Measurements from ENCODE around the gene PARD3. TPM values are rescaled to one million over a fixed set of nuclear protein-coding genes. Genes with fewer than 3 reads are reported as not detected.
"Not testable (repeated sequence)": the region's sequence is repeated elsewhere in the genome, so short reads cannot be mapped to it uniquely, and the experiment has no call there.

The PARD3 gene
- total RNA-seq, 1 donor from 2014 or later, result 25.3 TPM

DNA sequence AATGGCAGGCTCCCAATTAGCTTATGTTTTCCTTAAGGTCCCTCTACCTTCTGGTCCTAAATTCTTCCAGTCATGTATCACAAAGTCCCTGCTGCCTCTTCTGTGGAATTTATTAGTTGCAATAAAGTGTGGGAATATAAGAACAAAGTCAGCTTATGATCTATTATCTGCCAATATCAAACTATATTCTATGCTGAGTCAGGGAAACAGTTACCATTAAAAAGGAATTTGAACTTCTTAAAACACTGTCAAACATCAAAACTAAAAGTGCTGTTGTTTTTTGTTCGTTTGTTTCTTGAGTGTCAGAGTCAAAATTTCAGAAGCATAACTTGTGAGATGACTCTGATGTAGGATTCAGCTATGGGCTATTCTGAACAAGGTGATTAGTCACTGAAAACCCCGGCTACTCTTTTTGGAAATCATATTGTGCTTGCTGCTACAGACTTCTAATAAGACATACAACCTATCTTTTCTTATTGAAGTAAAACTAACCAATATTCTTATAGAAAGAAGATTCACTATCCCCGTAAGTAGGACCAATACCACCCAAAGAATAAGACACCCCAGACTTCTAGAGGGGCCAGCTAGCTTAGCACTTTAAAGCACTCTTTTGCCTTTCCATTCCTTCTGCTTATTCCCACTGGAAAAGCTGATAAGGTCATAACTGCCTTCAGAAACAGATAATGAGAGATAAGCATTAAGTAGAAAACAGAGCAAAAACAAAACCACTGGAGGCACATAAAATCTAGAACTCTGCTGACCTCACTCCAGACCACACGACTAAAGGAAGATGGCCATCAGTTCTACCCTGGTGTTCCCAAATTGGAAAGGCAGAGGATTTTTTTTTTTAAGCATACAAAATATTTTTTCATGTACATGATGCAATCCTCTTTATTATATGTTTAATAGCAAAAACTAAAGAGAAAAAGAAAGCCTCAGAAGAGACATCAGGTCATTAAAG, 370.6 kb downstream of the PARD3 start:
- ATAC-seq (no peak), DNase-seq (no peak)
- intact Hi-C loops (cut with micrococcal nuclease), result no loop called here

DNA sequence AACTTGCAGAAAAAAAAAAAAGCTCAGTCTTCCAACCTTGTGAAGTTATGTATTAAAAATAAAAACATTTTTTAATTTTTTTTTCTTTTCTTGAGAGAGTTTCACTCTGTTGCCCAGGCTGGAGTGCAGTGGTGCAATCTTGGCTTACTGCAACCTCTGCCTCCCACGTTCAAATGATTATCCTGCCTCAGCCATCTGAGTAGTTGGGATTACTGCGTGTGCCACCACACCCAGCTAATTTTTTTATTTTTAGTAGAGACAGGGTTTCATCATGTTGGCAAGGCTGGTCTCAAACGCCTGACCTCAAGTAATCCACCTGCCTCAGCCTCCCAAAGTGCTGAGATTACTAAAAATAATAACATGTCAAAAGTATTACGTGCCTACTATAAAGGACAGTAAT, 375.7 kb downstream of the PARD3 start:
- ATAC-seq, result peak; percentile 72
- intact Hi-C loops (cut with micrococcal nuclease); DNase-seq: not testable (repeated sequence)

DNA sequence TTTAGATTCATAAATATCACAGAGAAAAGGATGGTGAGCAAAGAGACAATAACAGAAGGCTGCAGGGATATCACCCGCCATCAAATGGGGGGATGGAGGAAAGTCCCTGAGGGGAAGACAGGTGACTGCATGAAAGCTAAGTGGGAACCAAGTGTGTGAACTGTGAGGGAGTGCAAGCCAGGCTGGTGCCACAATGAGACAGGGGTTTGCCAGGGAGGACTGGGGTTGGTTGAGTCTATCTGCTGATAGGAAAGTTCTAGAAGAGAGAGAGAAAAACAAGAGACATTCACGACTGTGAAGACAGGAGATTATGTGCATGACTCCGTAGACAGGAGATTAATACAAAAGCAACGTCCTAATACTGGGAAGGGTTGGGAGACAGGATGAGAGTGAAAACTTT, 376.4 kb downstream of the PARD3 start:
- ATAC-seq (peak; percentile 10), DNase-seq (no peak)
- intact Hi-C loops (cut with micrococcal nuclease), result no loop called here

DNA sequence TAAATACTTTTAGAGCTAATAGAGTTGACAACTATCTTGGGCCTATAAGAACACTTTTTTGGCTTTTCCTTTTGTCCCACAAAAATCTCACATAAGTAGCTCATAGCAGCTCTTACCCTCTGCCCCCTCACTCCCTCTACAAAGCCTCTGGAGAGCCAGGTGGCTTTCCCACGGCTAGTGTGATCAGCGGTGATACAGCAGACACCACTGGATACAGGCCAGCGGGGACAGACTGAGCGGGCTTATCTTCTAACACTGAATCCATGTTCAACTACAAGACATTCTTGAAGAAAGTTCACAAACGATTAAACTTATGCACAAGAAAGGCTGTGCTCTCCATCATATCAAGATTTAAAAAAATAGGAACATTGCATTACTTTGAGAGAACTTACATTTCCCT, 377.2 kb downstream of the PARD3 start:
- intact Hi-C loops (cut with micrococcal nuclease), result no loop called here
- ATAC-seq, result peak; percentile 36
- DNase-seq, result peak; percentile 40

DNA sequence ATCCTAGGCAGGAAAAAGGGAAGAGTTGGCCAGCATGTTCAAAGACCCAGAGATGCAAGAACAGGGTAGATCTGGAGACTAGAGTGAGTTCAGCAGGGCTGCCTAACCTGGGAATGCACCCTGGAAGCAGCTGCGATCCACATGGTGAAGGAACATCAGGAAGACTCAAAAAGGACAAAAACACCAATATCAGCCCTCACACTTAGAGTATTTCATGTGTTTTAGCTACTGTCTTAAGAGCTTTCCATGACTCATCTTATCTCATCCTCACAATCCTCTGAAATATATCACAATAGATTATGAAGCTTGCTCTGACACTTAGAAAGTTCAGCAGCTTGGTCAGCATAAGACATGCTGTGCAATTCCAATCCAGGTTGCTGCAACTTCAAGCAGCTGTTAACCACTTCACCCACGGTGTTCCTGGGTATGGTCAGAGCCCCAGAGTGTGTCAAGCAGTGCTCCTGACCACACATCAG, 380.9 kb downstream of the PARD3 start:
- ATAC-seq (peak; percentile 60), DNase-seq (no peak)
- intact Hi-C loops (cut with micrococcal nuclease), result no loop called here

DNA sequence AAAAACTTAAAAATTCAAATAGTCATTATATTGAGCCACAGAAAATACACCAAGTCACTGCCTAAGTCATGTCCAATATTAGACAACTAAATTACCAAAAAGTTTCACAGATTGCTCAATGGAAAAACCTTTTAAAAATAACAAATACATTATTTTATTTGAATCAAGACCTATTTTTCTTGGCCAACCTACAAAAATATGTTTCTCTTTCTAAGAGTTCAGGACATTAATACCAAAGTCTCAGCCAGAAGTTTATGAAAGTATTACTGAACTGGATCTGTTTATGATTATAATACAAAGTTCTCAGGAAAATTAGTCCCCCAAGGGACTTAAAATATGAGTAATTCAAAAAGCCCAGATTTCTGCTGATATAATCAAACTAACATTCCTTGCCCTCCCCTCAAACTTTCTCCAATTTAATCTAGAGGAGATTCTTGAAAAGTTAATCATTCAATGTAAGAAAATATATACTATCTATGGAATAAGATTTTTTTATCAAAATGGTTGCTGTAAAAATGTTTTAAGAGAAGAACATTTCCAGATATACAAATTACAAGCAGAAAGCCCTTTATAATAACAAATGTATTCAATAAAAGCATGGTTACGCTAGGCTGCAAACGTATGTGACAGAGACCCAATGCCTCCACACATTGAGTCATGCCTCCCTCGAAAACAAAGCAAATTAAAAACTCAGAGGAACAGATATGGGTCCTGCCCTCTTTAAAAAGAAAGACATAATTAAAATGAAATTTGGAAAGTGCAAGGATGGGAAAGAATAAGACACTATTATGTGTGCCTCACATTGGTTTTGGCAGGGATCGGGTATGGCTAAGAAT, 381.6 kb downstream of the PARD3 start:
- intact Hi-C loops (cut with micrococcal nuclease), result no loop called here
- DNase-seq (no peak), ATAC-seq (peak; percentile 75)

DNA sequence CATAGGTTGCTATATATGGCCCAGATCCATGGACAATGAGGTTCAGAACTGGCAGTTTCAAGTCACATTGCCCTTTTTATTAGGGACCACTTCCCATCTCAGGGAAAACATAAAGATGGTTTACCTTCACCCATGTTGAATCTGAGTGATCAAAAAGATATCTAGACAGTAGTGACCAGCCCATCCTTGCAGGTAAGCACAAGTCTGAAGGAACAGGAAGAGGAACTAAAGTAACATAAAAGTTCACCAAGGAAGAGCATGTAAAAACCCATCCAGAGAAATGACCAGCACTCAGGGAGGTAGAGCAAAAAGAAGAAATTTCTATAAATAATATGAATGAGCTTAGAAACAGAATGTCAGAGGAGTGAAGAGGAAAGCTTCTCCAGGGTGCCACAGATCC, 382.5 kb downstream of the PARD3 start:
- intact Hi-C loops (cut with micrococcal nuclease), result no loop called here
- ATAC-seq (no peak), DNase-seq (no peak)

DNA sequence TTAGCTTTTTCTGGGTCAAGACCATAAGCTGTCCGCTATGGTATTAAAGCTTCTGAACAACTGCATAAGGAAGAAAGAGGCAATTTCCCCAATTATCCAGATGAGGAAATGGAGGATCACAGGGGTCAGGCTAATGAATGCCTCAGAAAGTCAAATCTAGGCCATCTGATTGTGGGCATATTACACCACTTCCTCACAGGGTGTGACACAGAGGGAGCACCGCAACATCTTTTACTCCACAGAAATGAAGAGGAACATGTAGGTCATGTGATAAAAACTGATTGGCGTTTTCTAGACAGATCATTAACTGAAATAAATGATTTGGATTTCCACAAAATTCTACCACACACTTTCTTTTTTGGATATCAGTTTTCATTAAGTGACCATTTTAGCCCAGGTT, 384.4 kb downstream of the PARD3 start:
- intact Hi-C loops (cut with micrococcal nuclease), result no loop called here
- no peak for ATAC-seq
- no peak for DNase-seq

DNA sequence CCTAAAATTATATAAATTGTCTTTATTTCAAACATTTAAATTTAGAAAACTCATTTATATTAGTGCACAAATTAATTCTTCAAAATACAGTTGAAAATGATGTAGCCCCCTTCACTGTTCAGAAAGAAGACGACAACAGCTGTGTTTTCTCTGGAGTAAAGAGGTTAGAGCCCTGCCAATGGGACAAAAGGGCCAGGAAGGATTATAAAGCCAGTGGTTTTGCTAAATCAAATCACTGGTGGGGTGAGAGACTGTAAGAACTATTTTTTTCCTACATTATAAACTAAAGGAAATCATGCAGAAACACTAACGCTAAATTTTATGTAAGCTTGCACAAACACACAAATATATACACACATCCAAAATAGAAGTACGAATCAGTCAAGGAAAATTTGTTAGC, 386.6 kb downstream of the PARD3 start:
- intact Hi-C loops (cut with micrococcal nuclease), result no loop called here
- no peak for DNase-seq
- no peak for ATAC-seq

DNA sequence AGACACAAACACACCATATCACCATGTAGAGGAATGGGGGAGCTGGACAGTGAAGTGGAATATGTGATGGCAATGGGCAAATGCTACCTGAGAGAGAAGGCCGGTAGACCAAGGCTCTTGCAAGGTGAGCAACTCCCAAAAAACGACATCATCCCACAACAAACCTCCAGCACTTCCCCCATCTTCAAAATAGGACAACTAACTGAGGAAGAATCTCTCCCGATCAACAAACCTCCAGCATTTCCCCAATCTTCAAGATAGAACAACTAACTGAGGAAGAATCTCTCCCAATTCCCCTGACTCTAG, 387.2 kb downstream of the PARD3 start:
- DNase-seq (no peak), ATAC-seq (no peak)
- intact Hi-C loops (cut with micrococcal nuclease), result no loop called here

DNA sequence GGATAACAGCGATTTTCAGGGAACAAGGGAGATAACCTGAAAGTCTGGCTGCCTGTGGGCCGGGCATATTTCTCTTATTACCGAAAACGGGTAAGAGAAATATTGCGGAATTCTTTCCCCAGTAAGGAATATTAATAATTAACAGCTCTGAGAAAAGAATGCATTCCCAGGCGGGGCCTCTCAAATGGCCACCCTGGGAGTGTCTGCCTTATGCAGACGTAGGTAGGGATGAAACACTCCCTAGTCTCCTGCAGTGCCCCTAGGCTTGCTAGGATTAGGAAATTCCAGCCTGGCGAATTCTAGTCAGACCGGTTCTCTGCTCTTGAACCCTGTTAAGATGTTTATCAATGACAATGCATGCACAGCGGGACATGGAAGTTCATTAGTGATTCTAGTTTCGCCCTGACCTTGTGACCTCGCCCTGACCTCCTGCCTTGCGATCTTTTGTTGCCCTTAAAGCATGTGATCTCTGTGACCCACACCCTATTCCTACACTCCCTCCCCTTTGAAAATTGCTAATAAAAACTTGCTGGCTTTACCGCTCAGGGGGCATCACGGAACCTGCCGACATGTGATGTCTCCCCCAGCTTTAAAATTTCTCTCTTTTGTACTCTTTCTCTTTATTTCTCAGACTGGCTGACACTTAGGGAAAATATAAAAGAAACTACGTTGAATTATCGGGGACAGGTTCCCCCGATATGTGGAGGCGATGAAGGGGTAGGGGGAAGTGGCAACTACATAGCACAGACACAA, 387.8 kb downstream of the PARD3 start:
- DNase-seq; ATAC-seq; intact Hi-C loops (cut with micrococcal nuclease): not testable (repeated sequence)

DNA sequence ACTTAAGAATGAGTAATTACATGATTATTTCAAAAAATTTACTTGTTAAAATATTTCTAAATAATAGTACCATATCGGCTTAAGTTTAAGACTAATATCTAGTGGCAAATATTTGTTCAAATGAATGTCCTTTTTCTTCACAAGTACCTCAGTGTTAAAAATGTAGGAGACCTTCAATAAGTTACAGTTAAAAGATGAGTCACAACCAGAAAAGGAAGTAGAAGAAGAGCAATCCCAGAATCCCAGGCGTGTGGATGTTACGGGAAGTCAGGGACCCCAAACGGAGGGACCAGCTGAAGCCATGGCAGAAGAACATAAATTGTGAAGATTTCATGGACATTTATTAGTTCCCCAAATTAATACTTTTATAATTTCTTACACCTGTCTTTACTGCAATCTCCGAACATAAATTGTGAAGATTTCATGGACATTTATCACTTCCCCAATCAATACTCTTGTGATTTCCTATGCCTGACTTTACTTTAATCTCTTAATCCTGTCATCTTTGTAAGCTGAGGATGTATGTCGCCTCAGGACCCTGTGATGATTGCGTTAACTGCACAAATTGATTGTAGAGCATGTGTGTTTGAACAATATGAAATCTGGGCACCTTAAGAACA, 388.4 kb downstream of the PARD3 start:
- intact Hi-C loops (cut with micrococcal nuclease); DNase-seq; ATAC-seq: not testable (repeated sequence)

DNA sequence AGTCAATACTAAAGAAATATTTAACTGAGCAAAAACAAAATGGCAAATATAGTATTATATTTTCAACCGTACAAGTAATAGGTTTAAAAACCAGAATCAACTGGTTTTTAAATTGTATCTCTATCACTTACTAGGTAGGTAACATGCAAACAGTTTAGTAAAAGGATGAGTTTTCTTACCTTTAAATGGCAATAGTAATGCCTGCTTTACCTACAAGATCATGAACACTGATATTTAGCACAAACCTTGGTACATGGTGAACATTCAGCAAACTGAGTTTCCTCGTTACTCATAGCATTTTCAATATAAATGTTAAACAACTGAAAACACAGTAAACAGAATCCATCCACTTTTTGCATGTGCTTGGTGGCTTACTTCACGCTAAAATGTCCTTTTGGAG, 389.1 kb downstream of the PARD3 start:
- ATAC-seq (no peak), DNase-seq (no peak)
- intact Hi-C loops (cut with micrococcal nuclease), result no loop called here

DNA sequence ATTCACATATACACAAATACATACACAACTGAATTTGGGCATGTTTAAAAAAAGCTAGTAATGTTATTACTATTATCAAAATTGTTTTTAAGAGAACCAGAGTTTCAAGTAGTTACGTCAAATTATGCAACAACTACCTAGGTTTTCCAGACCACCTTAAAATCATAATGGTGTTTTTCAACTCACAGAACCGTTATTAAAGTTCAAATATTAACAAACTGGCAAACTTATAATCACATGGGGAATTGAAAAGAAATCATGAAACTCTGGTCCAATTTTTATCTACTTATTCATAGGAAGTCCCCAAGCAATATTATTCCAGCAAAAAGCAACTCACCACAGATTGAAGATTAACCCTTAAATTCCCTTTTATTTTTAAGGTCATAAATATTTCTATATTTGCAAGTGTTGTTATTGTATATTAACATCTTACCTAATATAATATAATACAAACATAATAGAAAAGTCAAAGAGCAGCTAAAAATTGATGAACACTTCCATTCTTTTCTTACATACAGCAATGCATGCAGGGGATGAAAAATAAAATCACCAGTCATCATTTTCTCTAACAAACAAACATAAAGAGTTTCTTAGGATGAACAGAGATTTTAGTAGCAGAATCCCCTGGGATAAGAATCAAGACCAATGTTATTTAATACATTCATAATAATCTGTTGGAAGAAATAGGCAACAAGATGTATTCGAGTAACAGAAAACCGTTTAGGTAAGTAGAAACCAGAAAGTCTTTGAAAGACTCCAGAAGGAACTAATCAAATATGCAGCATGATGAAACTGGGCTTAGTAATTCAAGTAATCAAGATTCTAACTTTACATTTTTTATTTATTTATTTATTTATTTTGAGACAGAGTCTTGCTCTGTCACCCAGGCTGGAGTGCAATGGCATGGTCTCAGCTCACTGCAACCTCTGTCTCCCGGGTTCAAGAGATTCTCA, 391.1 kb downstream of the PARD3 start:
- no peak for DNase-seq
- intact Hi-C loops (cut with micrococcal nuclease), result no loop called here
- ATAC-seq, result no peak

DNA sequence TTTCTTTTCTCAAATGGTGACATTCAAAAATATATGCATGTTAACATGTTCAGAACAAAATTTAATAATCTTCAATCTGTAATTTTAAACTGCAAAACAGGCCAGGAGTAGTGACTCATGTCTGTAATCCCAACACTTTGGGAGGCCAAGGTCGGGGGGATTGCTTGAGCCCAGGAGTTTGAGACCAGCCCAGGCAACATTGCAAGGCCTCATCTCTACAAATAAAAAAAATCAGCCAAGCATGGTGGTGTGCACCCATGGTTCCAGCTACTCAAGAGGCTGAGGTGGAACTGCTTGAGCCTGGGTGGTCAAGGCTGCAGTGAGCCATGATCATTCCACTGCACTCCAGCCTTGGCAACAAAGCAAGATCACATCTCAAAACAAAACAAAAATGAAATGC, 394.3 kb downstream of the PARD3 start:
- no peak for DNase-seq
- intact Hi-C loops (cut with micrococcal nuclease), result no loop called here
- ATAC-seq, result no peak

DNA sequence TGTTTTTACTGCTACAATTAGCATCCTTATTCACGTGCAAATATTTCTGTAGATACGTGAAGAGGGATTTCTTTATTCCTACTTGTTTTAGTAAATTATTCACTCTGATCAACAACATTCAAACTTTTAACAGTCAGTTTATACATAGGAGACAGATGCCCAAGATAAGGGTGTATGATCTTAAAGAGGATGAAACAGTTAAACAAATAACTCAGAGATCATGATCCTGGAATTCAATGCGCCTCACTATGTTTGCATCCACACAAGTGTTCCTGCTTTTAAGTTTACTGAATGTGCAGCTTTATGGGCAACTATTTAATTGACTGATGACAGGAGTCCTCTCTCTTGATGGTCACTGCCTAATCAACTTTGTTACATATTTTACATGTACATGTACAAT, 394.8 kb downstream of the PARD3 start:
- DNase-seq, result no peak
- no peak for ATAC-seq
- intact Hi-C loops (cut with micrococcal nuclease), result no loop called here

DNA sequence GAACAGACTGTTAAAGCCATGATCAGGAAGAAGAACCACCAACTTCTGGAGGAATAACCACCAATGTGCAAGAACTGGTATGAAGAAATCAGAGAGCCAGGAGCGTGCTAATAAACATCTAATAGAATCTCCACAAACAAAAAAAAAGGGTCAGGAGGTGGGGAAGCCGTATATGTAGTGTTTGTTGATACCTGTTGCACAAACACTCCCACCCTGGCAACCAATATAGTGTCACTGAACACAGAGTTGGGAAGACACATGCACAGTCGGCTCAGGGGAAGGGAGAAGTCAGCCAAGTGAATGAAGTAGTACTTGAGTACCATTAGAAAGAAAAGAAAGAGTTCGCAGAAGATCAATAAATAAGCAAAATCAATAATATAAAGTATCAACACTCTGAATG, 400.1 kb downstream of the PARD3 start:
- intact Hi-C loops (cut with micrococcal nuclease), result no loop called here
- ATAC-seq (no peak), DNase-seq (no peak)
